Measurements from ENCODE around the gene GRIK2. TPM values are rescaled to one million over a fixed set of nuclear protein-coding genes. Genes with fewer than 3 reads are reported as not detected.

GRIK2 gene
- total RNA-seq, 1 donor from 2014 or later, result 0.86 TPM

DNA sequence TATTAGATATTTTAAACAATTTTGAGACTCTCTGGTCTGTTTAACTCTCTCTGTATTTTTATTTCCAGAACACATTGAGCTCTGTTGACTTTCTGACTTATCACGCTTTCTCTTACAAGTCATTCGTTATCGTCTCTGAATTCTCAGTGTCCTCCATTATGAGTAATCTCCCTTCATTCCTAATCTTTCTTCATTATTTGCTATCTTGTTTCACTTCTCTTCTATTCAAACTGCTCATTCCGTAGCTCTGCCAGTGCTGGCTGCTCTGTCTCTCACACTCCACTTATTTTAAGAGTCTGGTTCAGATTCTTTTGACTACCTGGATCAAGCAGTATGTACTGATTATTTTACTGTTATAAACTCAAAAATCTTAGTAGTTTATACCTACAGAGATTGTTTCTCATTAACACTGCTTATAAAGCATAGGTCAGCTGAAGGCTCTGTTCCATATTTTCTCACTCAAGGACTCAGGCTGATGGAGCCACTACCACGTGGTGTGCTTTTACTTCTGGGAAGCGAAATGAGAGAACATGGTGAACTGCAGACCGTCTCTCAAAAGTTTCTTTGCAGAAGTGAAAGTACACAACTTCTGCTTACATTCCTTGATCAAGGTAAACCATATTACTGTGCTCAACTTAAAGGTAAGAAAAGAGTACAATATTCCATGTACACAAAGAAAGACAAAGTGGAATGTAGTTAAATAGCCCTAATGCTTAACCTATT, 485.2 kb downstream of the GRIK2 start:
- H3K4me3 ChIP-seq (ENCODE audit: low read depth, low read length), result no peak overlapping the region
- TF ChIP-seq, protein P1, sequence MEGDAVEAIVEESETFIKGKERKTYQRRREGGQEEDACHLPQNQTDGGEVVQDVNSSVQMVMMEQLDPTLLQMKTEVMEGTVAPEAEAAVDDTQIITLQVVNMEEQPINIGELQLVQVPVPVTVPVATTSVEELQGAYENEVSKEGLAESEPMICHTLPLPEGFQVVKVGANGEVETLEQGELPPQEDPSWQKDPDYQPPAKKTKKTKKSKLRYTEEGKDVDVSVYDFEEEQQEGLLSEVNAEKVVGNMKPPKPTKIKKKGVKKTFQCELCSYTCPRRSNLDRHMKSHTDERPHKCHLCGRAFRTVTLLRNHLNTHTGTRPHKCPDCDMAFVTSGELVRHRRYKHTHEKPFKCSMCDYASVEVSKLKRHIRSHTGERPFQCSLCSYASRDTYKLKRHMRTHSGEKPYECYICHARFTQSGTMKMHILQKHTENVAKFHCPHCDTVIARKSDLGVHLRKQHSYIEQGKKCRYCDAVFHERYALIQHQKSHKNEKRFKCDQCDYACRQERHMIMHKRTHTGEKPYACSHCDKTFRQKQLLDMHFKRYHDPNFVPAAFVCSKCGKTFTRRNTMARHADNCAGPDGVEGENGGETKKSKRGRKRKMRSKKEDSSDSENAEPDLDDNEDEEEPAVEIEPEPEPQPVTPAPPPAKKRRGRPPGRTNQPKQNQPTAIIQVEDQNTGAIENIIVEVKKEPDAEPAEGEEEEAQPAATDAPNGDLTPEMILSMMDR (conservative IDR thresholded peaks at IDR 0.05; ENCODE audit: low read depth, low read length), result no peak
- DNase-seq (ENCODE audit: low read depth), result no peak

DNA sequence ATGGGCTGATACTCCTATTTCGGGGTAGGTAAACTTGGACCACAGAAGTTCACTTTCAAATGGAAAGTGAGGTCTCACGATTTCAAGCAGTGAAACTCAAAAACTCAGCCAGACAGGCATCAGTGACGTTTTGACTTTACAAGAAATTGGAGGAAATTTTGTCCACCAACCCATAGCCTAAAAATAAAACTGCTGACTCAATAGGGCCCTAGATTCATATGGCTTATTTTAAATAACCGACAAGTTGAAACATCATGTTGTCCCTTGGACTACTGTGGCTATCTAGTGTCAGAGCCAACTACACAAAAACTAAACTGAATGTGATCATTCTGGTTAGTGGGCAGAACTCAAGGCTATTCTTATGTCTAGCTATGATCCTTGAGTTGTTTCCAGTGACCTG, 486.3 kb downstream of the GRIK2 start:
- H3K4me3 ChIP-seq (ENCODE audit: low read depth, low read length), result no peak overlapping the region
- no peak for DNase-seq (ENCODE audit: low read depth)
- TF ChIP-seq, protein P1 (conservative IDR thresholded peaks at IDR 0.05; ENCODE audit: low read depth, low read length), result no peak

DNA sequence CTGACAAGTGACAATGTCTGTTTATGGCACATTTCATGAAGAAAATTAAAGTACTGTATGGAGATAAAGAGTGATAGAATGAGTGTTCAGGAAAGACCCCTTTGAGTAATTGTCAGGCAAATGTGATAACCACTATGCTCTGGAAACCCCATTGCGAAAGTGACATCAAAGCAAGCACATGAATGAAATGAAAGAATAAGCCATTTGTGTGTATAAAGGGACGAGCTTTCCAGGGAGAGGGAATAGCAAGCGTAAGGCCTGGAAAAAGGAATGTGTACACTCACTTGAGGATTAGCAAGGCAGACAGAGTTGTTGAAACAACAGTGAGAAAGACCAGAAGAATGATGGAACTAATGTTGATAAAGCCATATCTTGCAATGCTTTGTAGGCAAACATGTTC, 490.0 kb downstream of the GRIK2 start:
- no peak overlapping the region for H3K4me3 ChIP-seq (ENCODE audit: low read depth, low read length)
- no peak for DNase-seq (ENCODE audit: low read depth)
- TF ChIP-seq, protein P1 (conservative IDR thresholded peaks at IDR 0.05; ENCODE audit: low read depth, low read length), result no peak

DNA sequence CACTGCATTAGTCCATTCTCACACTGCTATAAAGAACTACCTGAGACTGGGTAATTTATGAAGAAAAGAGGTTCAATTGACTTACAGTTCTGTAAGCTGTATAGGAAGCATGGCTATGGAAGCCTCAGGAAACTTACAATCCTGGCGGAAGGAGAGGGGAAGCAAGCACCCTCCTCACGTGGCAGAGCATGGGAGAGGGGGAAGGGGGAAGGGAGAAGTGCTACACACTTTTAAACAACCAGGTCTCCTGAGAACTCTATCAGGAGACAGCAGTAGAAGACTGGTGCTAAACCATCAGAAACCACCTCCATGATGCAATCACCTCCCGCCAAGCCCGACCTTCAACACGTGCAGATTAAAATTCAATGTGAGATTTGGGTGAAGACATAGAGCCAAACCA, 494.0 kb downstream of the GRIK2 start:
- DNase-seq (ENCODE audit: low read depth), result no peak

DNA sequence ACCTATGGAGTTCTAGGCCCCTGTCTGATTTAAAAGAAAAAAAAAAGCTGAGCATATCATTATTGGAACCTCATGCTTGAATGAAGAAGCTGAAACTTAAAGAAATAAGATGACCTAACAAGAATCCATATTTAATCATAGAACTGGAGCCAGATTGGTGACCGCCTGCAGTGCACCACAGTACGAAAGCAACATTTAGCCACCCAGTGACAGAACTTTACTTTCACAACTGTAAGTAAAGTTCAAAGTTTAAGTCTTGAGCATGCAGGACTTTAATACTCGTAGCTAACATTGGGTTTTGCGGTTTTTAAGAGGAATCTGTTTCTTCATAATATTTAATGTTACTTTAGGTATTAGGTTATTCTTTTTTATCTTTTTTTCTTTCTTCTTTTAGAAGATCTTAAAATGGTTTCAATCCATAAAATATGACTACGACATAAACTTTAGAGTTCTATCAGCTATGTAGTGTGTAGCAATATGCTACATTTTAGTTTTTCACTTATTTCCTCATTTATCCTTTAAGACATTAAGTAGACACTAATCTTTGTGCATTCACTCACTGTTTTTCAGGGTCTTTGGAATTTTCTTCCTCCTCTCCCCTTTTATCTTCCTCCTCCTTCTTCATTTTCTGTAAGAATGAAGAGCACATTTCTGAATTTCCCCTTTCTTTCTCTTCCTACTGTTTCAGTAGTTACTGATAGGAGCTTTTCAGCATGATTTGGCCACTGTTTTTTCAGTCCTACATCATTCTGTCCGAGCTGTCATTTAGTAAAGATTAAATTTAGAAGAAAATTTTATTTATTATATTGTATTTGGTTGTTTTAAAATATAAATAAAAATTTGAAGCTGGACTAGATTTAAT, 514.1 kb downstream of the GRIK2 start:
- DNase-seq (ENCODE audit: low read depth), result no peak
- H3K4me3 ChIP-seq (ENCODE audit: low read depth, low read length), result no peak overlapping the region
- TF ChIP-seq, protein P1 (conservative IDR thresholded peaks at IDR 0.05; ENCODE audit: low read depth, low read length), result no peak

More for the DNA sequence above, 494.0 kb downstream of the GRIK2 start:
- no peak overlapping the region for H3K4me3 ChIP-seq (ENCODE audit: low read depth, low read length)
- TF ChIP-seq, protein P1 (conservative IDR thresholded peaks at IDR 0.05; ENCODE audit: low read depth, low read length), result no peak

DNA sequence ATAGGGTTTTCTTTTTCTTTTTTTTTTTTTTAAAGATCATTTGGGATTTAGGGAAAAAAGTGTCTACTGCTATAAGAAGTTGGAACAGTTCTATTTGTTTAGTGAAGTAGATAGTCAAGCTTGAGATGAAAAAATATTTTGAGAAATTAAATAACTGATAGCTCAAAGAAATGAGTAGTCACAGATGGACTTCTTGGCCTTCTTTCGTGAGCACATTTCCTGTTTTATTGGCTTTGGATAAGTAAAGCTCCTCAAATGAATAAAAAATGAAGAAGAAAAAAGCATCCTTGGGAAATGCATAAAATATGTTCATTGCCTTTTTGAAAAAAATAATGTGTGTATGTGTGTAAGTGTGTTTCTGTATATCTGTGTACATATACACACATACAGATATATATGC, 515.9 kb downstream of the GRIK2 start:
- TF ChIP-seq, protein P1 (conservative IDR thresholded peaks at IDR 0.05; ENCODE audit: low read depth, low read length), result no peak
- no peak overlapping the region for H3K4me3 ChIP-seq (ENCODE audit: low read depth, low read length)
- no peak for DNase-seq (ENCODE audit: low read depth)

All from epithelial cell of proximal tubule (primary cell).